ENCODE data around the gene FOXJ2.
"Not testable (repeated sequence)": the region's sequence is repeated elsewhere in the genome, so short reads cannot be mapped to it uniquely, and the experiment has no call there.

The FOXJ2 gene

GRCh38 chr12:8069582-8069981, 37.1 kb downstream of the FOXJ2 start:
- DNase-seq (ENCODE audit: low read depth in 2 of 2) = no peak
- TF ChIP-seq, protein P1, sequence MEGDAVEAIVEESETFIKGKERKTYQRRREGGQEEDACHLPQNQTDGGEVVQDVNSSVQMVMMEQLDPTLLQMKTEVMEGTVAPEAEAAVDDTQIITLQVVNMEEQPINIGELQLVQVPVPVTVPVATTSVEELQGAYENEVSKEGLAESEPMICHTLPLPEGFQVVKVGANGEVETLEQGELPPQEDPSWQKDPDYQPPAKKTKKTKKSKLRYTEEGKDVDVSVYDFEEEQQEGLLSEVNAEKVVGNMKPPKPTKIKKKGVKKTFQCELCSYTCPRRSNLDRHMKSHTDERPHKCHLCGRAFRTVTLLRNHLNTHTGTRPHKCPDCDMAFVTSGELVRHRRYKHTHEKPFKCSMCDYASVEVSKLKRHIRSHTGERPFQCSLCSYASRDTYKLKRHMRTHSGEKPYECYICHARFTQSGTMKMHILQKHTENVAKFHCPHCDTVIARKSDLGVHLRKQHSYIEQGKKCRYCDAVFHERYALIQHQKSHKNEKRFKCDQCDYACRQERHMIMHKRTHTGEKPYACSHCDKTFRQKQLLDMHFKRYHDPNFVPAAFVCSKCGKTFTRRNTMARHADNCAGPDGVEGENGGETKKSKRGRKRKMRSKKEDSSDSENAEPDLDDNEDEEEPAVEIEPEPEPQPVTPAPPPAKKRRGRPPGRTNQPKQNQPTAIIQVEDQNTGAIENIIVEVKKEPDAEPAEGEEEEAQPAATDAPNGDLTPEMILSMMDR (IDR thresholded peaks at IDR 0.05; ENCODE audit: low read depth, low read length) = no peak
- no peak overlapping the region for H3K4me3 ChIP-seq (replicated peaks in 1 of 2; ENCODE audit: low read depth in 2 of 2, low read length in 2 of 2)

- H3K4me3 ChIP-seq (replicated peaks in 1 of 2; ENCODE audit: low read depth in 2 of 2, low read length in 2 of 2); DNase-seq (ENCODE audit: low read depth in 2 of 2): not testable (repeated sequence)
These were observed 39.3 kb downstream of the FOXJ2 start for GRCh38 chr12:8071820-8072219.

GRCh38 chr12:8075935-8076334, 43.4 kb downstream of the FOXJ2 start:
- H3K4me3 ChIP-seq (replicated peaks in 1 of 2; ENCODE audit: low read depth in 2 of 2, low read length in 2 of 2) = no peak overlapping the region
- TF ChIP-seq, protein P1 (IDR thresholded peaks at IDR 0.05; ENCODE audit: low read depth, low read length) = no peak
- no peak for DNase-seq (ENCODE audit: low read depth in 2 of 2)

DNA sequence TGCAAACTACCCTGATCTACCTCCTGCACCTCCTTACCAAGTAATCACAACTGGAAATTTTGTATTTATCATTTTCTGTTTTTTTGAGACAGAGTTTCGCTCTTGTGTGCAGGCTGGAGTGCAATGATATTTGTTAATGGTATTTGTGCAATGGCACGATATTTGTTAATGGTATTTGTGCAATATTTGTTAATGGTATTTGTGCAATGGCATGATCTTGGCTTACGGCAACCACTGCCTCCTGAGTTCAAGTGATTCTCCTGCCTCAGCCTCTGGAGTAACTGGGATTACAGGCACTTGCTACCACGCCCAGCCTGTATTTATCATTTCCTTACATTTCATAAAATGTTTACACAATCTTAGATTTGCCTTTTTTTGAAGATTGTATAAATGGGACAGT, 43.9 kb downstream of the FOXJ2 start:
- TF ChIP-seq, protein P1 (IDR thresholded peaks at IDR 0.05; ENCODE audit: low read depth, low read length) = no peak
- H3K4me3 ChIP-seq (replicated peaks in 1 of 2; ENCODE audit: low read depth in 2 of 2, low read length in 2 of 2) = no peak overlapping the region
- no peak for DNase-seq (ENCODE audit: low read depth in 2 of 2)

GRCh38 chr12:8077207-8077606, 44.7 kb downstream of the FOXJ2 start:
- no peak overlapping the region for H3K4me3 ChIP-seq (replicated peaks in 1 of 2; ENCODE audit: low read depth in 2 of 2, low read length in 2 of 2)
- TF ChIP-seq, protein P1 (IDR thresholded peaks at IDR 0.05; ENCODE audit: low read depth, low read length) = no peak
- peak in 1 of 2 donors; percentile 46 for DNase-seq (ENCODE audit: low read depth in 2 of 2)

GRCh38 chr12:8078398-8078797, 45.9 kb downstream of the FOXJ2 start:
- no peak overlapping the region for H3K4me3 ChIP-seq (replicated peaks in 1 of 2; ENCODE audit: low read depth in 2 of 2, low read length in 2 of 2)
- DNase-seq (ENCODE audit: low read depth in 2 of 2) = peak; percentile 74 to 84
- TF ChIP-seq, protein P1 (IDR thresholded peaks at IDR 0.05; ENCODE audit: low read depth, low read length) = peak; percentile 40

GRCh38 chr12:8078916-8079315, 46.4 kb downstream of the FOXJ2 start:
- H3K4me3 ChIP-seq (replicated peaks in 1 of 2; ENCODE audit: low read depth in 2 of 2, low read length in 2 of 2) = no peak overlapping the region
- no peak for DNase-seq (ENCODE audit: low read depth in 2 of 2)
- TF ChIP-seq, protein P1 (IDR thresholded peaks at IDR 0.05; ENCODE audit: low read depth, low read length) = no peak
